Left cardiac atrium (tissue), 4 donors: Measurements from ENCODE around the gene MED22. TPM values are rescaled to one million over a fixed set of nuclear protein-coding genes. Genes with fewer than 3 reads are reported as not detected.
"Not testable (repeated sequence)": the region's sequence is repeated elsewhere in the genome, so short reads cannot be mapped to it uniquely, and the experiment has no call there.

Experiments
- ATAC-seq, 2 donors: fragments of 200-7000 bp; cut with Tn5 transposase; one replicate each; pipeline ENCODE4 v1.9.1; 2020; ENCODE audit warnings: mild to moderate bottlenecking in 2 of 2, moderate library complexity in 2 of 2
- DNase-seq: peaks from one replicate; pipeline ENCODE4 v3.0.0-alpha.2; 2020
- intact Hi-C, 2 donors: fragments of 100-400 bp; cut with DNase I; formaldehyde crosslinking; loops; one replicate each; pipeline versions ENCODE4 v1.14.1 to v1.15.1; 2022 to 2023
- total RNA-seq, 2 donors: library from RNA; stranded (reverse); fragmentation: NEBNext Ultra II Directional; extraction: Animal tissue kit (Norgen Biotek cat#: 25700); gene quantifications; one replicate each; pipeline ENCODE4 v1.2.1, GENCODE V29; 2021
- donor health status: DM: no; HTN: yes; CAD: no.
- donor health status: DM: no; HTN: yes; CAD: no; lungs with severe emphysema.
- donor health status: DM: yes; HTN: yes; CAD: no.
- donor health status: Dilated cardiomyopathy.

The MED22 gene
- total RNA-seq, 2 donors from 2014 or later: 18.2 to 22.7 TPM

GRCh38 chr9:133323991-133324703 is 23.8 kb downstream of the MED22 start:
- no peak for ATAC-seq
- intact Hi-C loops: no loop called here
- no peak for DNase-seq

DNA sequence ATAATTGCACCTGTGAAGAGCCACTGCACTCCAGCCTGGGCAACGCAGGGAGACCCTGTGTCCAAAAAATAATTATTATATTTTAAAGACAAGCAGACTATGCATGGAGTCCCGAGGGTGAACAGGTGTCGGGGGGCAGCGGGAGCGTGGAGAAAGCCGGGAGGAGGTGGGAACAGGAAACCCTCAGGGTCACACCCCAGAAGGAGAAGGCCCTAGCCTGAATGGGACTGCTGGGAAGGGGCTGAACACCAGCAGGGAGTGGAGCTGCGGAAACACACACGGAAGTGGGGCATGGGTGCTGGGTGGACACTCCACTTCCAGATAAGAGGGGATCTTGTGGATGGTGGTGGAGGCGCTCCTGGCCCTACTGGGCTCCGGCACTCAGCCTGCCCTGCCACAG is 24.7 kb downstream of the MED22 start:
- ATAC-seq (no peak), DNase-seq (no peak)
- intact Hi-C loops: no loop called here

- intact Hi-C loops: no loop called here
- no peak for ATAC-seq
- no peak for DNase-seq
Measured at GRCh38 chr9:133322701-133323100, 25.2 kb downstream of the MED22 start.

DNA sequence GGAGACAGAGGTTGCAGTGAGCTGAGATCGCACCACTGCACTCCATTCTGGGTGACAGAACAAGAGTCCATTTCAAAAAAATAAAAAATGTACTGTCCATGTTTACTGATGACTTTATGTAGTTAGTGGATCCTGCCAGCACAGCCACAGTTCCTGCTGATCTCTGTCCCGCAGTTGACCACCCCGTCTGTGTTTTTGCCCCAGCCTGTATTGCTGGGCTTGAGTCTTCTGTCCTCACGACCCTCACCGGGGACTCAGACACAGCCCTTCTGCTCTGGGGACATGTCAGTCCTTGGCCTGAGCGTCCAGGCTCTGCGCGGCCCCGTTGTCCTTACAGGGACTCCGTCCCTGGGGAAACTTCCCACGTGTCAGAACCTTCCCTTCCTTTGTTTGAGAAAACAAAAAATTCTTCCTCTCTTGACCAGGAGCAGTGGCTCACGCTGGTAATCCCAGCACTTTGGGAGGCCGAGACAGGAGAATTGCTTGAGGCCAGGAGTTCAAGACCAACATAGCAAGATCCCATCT is 26.5 kb downstream of the MED22 start:
- ATAC-seq: no peak
- no peak for DNase-seq
- intact Hi-C loops: no loop called here

- ATAC-seq (no peak), DNase-seq (no peak)
- intact Hi-C loops: no loop called here
Measured at GRCh38 chr9:133320421-133320881, 27.5 kb downstream of the MED22 start.

DNA sequence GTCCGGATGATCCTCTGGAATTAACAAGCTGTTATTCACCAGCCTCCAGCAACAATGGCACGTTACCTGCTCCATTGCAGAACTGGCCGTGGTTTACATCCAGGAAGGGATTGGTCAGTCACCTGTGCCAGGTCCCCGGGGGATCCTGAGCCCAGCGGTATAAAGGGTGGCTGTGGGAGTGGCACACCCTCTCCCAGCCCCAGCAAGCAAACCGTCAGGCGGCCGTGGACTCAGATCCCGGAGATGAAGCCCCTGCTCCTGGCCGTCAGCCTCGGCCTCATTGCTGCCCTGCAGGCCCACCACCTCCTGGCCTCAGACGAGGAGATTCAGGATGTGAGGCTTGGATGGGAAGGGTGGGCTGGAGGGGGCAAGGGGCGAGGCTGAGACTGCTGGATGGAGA is 30.4 kb downstream of the MED22 start:
- DNase-seq, intact Hi-C loops, ATAC-seq: not testable (repeated sequence)

- ATAC-seq: no peak
Measured at GRCh38 chr9:133315997-133316396, 31.9 kb downstream of the MED22 start.

DNA sequence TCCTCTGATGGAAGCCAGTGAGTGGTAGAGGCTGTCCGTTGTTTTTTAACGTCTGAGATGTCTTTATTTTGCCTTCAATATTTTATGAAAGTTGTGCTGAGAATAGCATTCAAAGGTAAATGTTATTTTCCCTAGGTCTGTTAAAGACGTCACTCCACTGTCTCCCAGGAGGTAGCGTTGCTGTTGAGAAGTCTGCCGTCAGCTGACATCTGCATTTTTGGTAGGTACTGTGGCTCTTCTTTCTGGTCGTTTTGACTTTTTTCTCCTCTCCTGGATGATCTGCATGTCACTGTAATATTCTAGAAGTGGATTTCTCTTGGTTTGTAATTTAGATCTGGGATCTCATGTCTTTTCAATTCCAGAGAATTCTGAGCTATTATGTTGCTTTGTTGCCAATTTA is 38.3 kb downstream of the MED22 start:
- ATAC-seq: no peak
- intact Hi-C loops: no loop called here
- no peak for DNase-seq

More at GRCh38 chr9:133315997-133316396, 31.9 kb downstream of the MED22 start:
- DNase-seq: no peak
- intact Hi-C loops: no loop called here

DNA sequence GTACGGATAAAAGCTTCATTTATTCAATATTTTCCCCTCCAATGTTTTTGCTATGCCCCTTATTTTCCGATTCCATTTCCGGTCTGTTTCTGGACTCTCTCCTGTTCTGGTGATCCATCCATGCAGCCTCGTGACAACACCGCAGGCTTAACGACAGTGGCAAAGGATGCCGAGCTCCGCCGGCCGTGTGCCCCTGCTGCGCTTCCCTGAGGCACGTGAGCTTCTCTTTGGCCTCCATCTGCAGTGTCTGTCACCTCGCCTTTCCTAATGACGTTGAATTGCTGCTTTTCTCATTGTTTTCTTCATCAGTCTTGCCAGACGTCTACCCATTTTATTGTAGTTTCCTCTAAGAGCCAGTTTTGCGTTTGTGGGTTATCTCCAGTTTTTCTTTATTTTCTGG is 40.6 kb downstream of the MED22 start:
- intact Hi-C loops: no loop called here
- DNase-seq: no peak
- ATAC-seq: no peak

DNA sequence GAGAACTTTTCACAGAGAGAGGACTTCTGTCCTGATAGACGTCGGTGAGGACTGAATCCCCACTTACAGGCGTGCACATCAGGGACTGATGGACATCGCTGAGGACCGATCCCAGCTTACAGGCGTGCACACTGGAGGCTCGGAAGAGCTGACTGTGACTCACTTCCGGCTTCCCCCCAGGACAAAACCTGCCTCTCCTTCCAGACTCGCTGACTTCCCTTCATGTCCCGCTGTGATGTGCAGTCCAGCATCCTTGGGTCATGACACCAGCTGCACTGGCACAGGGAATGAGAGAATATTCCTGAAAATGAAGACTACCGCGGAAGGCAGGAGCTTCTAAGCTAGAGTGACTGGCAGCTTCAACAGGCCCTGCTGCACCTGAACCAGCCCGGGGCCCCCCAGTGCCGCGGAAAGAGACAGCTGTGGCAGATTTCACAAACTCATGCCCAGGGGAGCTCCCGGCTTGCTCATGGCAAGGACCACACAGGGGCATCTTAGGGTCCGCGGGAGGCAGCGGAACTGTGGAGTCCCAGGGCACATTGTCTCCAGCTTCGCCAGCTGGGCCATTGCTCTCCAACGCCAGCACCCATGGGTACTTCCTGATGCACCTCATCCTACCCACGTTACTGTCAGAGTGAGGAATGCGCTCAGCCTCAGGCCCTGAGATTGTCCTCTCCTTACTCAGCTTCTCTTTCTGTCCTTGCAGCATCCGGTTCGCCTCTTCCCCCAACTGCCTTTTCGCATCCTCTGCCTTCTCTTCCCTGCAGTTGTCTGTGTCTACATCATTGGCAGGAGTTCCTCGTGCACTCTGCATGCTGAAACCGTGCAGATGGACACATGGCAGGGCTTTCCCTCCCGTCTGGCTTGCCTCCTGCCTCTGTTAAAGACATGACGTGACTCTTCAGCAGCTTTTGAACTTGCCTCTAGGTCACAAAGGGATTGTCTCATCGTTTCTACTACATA is 41.4 kb downstream of the MED22 start:
- DNase-seq (no peak), ATAC-seq (no peak)
- intact Hi-C loops: no loop called here

GRCh38 chr9:133305731-133306130 is 42.2 kb downstream of the MED22 start:
- no peak for DNase-seq
- ATAC-seq: no peak
- intact Hi-C loops: no loop called here

DNA sequence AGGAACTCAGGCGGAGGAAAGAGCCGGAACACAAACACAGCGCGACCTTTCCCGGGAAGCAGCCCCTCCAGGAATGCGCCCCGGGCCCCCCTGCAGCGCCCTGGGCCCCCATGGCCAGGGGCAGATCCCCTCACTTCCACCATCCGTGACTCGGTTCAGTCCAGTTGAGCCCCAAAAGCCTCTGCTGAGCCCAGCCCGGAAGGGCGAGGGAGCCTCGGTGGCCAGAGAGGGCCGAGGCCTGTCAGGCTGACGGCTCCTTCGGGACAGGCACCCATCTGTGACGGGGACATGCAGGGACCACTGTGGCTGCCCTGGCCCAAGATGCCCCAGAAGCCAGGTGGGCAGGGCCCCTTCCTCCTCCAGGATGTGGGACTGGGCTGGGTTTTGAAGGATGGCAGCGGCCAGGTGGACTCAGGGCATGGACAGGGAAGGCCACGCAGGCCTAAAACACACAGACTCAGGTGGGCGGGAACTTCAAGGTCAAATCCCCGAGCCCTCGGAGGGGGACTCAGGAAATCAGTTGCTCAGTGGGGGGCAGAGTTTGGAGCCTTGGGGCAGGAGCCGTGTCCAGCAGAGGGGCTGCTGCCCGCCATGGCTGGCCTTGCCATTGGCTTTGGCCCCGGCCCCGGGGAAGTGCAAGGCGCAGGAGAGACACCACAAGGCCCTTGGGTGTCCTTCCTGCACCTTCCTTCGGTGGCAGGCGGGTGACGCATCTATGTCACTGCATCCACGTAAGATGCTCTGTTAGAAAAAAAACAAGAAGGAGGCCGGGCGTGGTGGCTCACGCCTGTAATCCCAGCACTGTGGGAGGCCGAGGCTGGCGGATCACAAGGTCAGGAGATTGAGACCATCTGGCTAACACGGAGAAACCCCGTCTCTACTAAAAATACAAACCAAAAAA is 43.2 kb downstream of the MED22 start:
- ATAC-seq: no peak
- intact Hi-C loops: no loop called here
- no peak for DNase-seq

- DNase-seq (no peak), ATAC-seq (no peak)
Measured at GRCh38 chr9:133304158-133304470, 43.8 kb downstream of the MED22 start.

DNA sequence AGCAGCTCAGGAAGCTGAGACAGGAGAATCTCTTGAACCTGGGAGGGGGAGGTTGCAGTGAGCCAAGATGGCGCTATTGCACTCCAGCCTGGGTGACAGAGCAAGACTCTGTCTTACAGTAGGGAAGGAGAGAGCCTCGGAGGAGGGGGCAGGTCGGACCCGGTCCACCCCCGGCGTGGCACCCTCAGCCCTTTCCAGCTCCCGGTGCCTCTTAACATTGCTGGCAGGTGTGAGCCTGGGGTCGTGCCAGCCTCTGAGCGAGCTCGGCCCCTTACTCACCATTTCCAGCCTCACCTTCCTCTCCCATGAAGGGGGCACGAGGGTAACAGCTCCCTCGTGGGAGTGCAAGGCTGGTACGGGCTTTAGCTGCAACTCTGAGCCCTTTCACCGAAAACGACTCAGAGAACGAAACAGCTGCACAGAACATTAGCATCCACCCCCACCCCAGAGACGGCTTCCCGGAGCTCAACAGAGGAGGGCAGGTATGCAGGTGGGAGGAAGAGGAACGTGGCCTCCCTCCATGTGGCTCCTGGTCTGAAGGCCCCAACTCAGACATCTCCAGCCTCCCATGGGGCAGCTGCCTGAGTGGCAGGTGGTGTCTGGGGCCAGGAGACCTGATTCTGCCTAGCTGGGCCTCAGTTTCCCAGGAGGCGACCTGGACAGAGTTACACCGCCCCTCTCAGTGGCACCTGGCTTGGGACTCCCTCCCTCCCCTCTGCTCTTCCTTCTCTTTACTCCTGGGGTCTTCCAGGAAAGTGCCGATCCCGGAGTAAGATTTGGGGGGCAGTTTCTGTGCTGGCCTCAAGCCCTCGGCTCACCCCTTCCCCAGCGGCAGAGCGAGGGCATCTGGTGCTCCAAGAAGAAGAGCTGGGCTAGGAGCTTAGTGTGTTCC is 44.4 kb downstream of the MED22 start:
- ATAC-seq: no peak
- no peak for DNase-seq
- intact Hi-C loops: no loop called here

More at GRCh38 chr9:133304158-133304470, 43.8 kb downstream of the MED22 start:
- intact Hi-C loops: no loop called here

- DNase-seq: no peak
- intact Hi-C loops: no loop called here
Measured at GRCh38 chr9:133301253-133302230, 46.4 kb downstream of the MED22 start.

GRCh38 chr9:133299996-133300395 is 47.9 kb downstream of the MED22 start:
- DNase-seq, ATAC-seq, intact Hi-C loops: not testable (repeated sequence)

More at GRCh38 chr9:133301253-133302230, 46.4 kb downstream of the MED22 start:
- no peak for ATAC-seq

- intact Hi-C loops: no loop called here
- ATAC-seq: no peak
- DNase-seq: no peak
Measured at GRCh38 chr9:133294257-133294656, 53.7 kb downstream of the MED22 start.
